ENCODE measurements around the gene MIPEP.

MIPEP gene

GRCh38 chr13:23728807-23729206 is 160.4 kb downstream of the MIPEP start:
- DNase-seq (ENCODE audit: extremely low spot score, insufficient read length, low read depth) (no peak), FAIRE-seq (no peak)

- DNase-seq (ENCODE audit: extremely low spot score, insufficient read length, low read depth): no peak
- no peak for FAIRE-seq
Observed at GRCh38 chr13:23725922-23726321, 163.3 kb downstream of the MIPEP start.

- DNase-seq (ENCODE audit: extremely low spot score, insufficient read length, low read depth) (no peak), FAIRE-seq (no peak)
Observed at GRCh38 chr13:23724196-23724970, 164.8 kb downstream of the MIPEP start.

GRCh38 chr13:23723471-23723870 is 165.7 kb downstream of the MIPEP start:
- DNase-seq (ENCODE audit: extremely low spot score, insufficient read length, low read depth) (no peak), FAIRE-seq (no peak)

- FAIRE-seq: no peak
- no peak for DNase-seq (ENCODE audit: extremely low spot score, insufficient read length, low read depth)
Observed at GRCh38 chr13:23722726-23723453, 166.3 kb downstream of the MIPEP start.

- DNase-seq (ENCODE audit: extremely low spot score, insufficient read length, low read depth): no peak
- no peak for FAIRE-seq
Observed at GRCh38 chr13:23718996-23719395, 170.2 kb downstream of the MIPEP start.

GRCh38 chr13:23716401-23716800 is 172.8 kb downstream of the MIPEP start:
- no peak for DNase-seq (ENCODE audit: extremely low spot score, insufficient read length, low read depth)
- FAIRE-seq: no peak

GRCh38 chr13:23715762-23716235 is 173.4 kb downstream of the MIPEP start:
- no peak for FAIRE-seq
- DNase-seq (ENCODE audit: extremely low spot score, insufficient read length, low read depth): no peak

GRCh38 chr13:23715092-23715761 is 174.0 kb downstream of the MIPEP start:
- FAIRE-seq: no peak
- no peak for DNase-seq (ENCODE audit: extremely low spot score, insufficient read length, low read depth)

- FAIRE-seq (no peak), DNase-seq (ENCODE audit: extremely low spot score, insufficient read length, low read depth) (no peak)
Observed at GRCh38 chr13:23714672-23715071, 174.5 kb downstream of the MIPEP start.

GRCh38 chr13:23711355-23711754 is 177.8 kb downstream of the MIPEP start:
- FAIRE-seq: no peak
- no peak for DNase-seq (ENCODE audit: extremely low spot score, insufficient read length, low read depth)

- FAIRE-seq (peak; percentile 26), DNase-seq (ENCODE audit: extremely low spot score, insufficient read length, low read depth) (no peak)
Observed at GRCh38 chr13:23710366-23710765, 178.8 kb downstream of the MIPEP start.

GRCh38 chr13:23709536-23709935 is 179.7 kb downstream of the MIPEP start:
- FAIRE-seq (no peak), DNase-seq (ENCODE audit: extremely low spot score, insufficient read length, low read depth) (no peak)

GRCh38 chr13:23707674-23708073 is 181.5 kb downstream of the MIPEP start:
- DNase-seq (ENCODE audit: extremely low spot score, insufficient read length, low read depth): no peak
- no peak for FAIRE-seq

GRCh38 chr13:23705583-23705982 is 183.6 kb downstream of the MIPEP start:
- DNase-seq (ENCODE audit: extremely low spot score, insufficient read length, low read depth) (no peak), FAIRE-seq (no peak)

- FAIRE-seq (no peak), DNase-seq (ENCODE audit: extremely low spot score, insufficient read length, low read depth) (no peak)
Observed at GRCh38 chr13:23703246-23703860, 185.8 kb downstream of the MIPEP start.

- FAIRE-seq: no peak
Observed at GRCh38 chr13:23701636-23702035, 187.6 kb downstream of the MIPEP start.

GRCh38 chr13:23701186-23701585 is 188.0 kb downstream of the MIPEP start:
- DNase-seq (ENCODE audit: extremely low spot score, insufficient read length, low read depth) (no peak), FAIRE-seq (no peak)

More at GRCh38 chr13:23701636-23702035, 187.6 kb downstream of the MIPEP start:
- DNase-seq (ENCODE audit: extremely low spot score, insufficient read length, low read depth): no peak

- FAIRE-seq: no peak
- DNase-seq (ENCODE audit: extremely low spot score, insufficient read length, low read depth): no peak
Observed at GRCh38 chr13:23699271-23699670, 189.9 kb downstream of the MIPEP start.

GRCh38 chr13:23697772-23698313 is 191.4 kb downstream of the MIPEP start:
- DNase-seq (ENCODE audit: extremely low spot score, insufficient read length, low read depth) (no peak), FAIRE-seq (peak; percentile 67)

All from GM18507 (cell line).